GM18517 (cell line): ENCODE results near the gene ZSWIM6.

Experiments used
- ATAC-seq: cut with Tn5 transposase; IDR thresholded peaks from one replicate; pipeline ENCODE4 v1.9.1; 2021; ENCODE audit warnings: mild to moderate bottlenecking, moderate library complexity; ENCODE audit not compliant: unreplicated experiment

ZSWIM6 gene

DNA sequence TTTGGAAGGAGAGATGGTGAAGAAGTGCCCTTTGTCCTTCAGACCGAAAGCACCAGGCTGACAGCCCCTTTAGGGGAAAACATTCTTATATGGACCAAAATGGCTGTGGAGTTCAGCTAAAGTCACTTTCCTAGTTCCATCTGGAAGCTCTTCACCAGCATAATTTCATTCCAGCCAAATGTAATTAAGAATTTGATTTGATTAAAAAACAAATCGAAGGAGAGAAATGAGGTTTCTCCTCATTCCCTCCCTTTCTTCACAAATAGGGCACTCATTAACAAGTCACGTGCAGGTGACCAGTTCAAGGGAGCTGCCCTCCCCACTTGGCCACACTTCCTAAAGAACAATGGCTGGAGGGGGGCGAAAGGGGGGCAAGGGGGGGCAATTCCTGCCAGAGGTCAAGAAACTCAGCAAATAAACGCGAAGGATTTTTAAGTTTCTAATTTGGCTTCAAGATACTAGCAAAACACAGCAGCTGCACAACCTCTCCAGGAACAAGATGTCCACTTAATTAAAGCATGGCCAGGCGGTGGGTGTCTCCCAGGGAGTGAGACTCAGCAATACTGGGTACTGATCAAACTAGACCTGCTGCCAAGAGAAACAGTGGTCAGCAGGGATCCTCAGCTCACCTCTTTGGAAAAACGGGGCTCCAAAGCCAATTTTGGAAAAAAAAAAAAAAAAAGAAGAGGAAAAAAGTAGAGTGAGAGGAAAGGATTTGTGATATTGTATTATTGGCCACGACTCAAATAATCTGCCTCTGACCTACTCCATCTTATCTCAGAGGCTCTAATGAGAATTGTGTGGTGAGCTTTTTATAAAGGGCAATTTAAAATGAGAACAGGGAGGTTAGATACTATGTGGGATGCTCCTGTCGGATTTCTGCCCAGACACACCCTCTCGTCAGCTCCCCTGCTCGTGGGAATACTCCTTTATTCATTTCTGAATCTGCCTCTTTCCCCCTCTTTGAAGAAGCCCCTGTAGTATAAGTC is 254.3 kb downstream of the ZSWIM6 start:
- no peak for ATAC-seq

- no peak for ATAC-seq
Measured at GRCh38 chr5:61587125-61587524, 255.1 kb downstream of the ZSWIM6 start.

- ATAC-seq: no peak
Measured at GRCh38 chr5:61588216-61588615, 256.2 kb downstream of the ZSWIM6 start.

DNA sequence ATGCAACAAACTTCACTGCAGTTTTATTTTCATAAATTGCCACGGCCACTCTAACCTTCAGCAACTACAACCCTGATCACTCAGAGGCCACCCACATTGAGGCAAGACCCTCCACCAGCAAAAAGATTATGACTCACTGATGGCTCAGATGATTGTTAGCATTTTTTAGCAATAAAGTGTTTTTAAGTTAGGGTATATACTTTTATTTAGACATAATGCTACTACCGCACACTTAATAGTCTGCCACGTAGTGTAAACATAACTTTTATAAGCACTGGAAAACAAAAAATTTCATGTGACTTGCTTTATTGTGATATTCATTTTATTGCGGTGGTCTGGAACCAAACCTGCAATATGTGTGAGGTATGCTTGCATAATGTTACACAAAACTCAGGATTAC is 257.9 kb downstream of the ZSWIM6 start:
- ATAC-seq: no peak

GRCh38 chr5:61590473-61590872 is 258.4 kb downstream of the ZSWIM6 start:
- ATAC-seq: no peak

GRCh38 chr5:61591859-61592258 is 259.8 kb downstream of the ZSWIM6 start:
- no peak for ATAC-seq

- ATAC-seq: no peak
Measured at GRCh38 chr5:61595426-61595825, 263.4 kb downstream of the ZSWIM6 start.
